BJ (cell line): ENCODE results near the gene TMX1. TPM values are rescaled to one million over a fixed set of nuclear protein-coding genes. Genes with fewer than 3 reads are reported as not detected.
A peak's percentile ranks its signal among the peaks of the same experiment; 100 is the strongest.

Source experiments
- CTCF ChIA-PET: fragments of 350-600 bp; formaldehyde crosslinking; extraction: SDS; loops from one replicate; lab custom pipeline; 2021; ENCODE audit warnings: antibody characterized with exemption, inconsistent platforms; lab: Yijun Ruan, JAX
- POLR2A ChIA-PET: fragments of 300-600 bp; sonication (Branson Sonifier 250); formaldehyde crosslinking; extraction: SDS; loops from one replicate; lab custom pipeline; 2021; ENCODE audit warnings: antibody characterized with exemption; lab: Charles Lee
- DNase-seq: peaks from one replicate; pipeline ENCODE4 v3.0.0-alpha.2; 2011; ENCODE audit warnings: low read depth
- H3K27me3 ChIP-seq: 2 replicates; pipeline ENCODE4 v1.6.0; 2011; ENCODE audit warnings: low read length; ENCODE audit not compliant: control insufficient read depth, insufficient read depth
- H3K36me3 ChIP-seq: 2 replicates; pipeline ENCODE4 v1.5.1; 2011; ENCODE audit warnings: low read length; ENCODE audit not compliant: control insufficient read depth, insufficient read depth
- H3K4me3 ChIP-seq: 2 replicates; pipeline ENCODE4 v1.5.1; 2011; ENCODE audit warnings: low read depth, mild to moderate bottlenecking, control low read depth, low read length
- polyA plus RNA-seq: library from polyadenylated mRNA; depleted of rRNA; stranded (reverse); fragments of >200 nt; gene quantifications from 2 replicates; pipeline ENCODE4 v1.2.3, GENCODE V29; 2011; rRNA removed
- small RNA-seq: library from RNA; depleted of rRNA; stranded (forward); fragments of <200 nt; gene quantifications from one replicate; pipeline ENCODE3, GENCODE V24; 2012; ENCODE audit warnings: low replicate concordance, low read depth; ENCODE audit not compliant: insufficient read length
- TF ChIP-seq, protein P1 (sequence below): IDR thresholded peaks from 2 replicates; pipeline ENCODE4 v1.5.1; 2011; ENCODE audit warnings: low read depth, mild to moderate bottlenecking, control low read depth, inconsistent platforms, low read length, moderate library complexity; ENCODE audit not compliant: insufficient read depth

Gene TMX1
- polyA plus RNA-seq, 1 experiment, result 10.4 TPM

DNA sequence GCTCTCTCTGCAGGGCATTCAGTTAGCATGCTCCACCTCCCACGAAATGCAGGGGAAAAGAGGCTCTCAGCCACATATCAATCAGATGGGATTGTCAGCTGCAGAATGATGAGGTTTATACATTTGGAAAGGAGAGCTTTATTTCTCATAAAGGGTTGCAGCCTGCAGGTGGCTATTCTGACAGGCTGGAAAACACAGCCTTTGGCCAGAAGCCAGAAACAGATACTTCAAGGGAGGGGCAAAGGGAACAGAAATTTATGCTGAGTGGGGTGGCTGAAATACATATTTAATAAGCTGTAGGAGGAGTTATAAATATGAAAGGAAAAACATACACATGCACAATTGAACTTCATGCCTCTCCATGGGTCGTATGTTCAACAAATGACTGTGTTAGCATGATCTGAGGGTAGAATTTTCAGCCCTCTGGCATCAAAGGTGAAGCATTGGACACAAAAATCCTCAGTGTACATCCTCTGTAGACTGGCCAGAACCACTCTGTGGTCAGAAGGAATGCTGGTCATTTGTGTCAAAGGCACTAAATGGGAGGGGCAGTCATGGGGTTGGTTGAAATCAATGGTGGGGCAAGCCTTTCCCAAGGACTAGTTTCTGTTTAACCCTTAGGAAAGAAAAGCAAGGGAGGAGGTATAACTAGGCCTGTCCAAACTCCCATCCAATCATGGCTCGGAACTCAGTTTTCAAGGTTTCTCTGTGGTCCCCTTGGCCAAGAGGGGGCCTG, 62.4 kb downstream of the TMX1 start:
- TF ChIP-seq, protein P1, sequence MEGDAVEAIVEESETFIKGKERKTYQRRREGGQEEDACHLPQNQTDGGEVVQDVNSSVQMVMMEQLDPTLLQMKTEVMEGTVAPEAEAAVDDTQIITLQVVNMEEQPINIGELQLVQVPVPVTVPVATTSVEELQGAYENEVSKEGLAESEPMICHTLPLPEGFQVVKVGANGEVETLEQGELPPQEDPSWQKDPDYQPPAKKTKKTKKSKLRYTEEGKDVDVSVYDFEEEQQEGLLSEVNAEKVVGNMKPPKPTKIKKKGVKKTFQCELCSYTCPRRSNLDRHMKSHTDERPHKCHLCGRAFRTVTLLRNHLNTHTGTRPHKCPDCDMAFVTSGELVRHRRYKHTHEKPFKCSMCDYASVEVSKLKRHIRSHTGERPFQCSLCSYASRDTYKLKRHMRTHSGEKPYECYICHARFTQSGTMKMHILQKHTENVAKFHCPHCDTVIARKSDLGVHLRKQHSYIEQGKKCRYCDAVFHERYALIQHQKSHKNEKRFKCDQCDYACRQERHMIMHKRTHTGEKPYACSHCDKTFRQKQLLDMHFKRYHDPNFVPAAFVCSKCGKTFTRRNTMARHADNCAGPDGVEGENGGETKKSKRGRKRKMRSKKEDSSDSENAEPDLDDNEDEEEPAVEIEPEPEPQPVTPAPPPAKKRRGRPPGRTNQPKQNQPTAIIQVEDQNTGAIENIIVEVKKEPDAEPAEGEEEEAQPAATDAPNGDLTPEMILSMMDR, result no peak
- POLR2A ChIA-PET, result interaction anchor here (0.6 kb wide), 1 partner anchor 350 kb away, joined by 4 read pairs; no protein-coding TSS in a partner anchor
- no peak for DNase-seq
- H3K4me3 ChIP-seq, result no peak overlapping the region
- CTCF ChIA-PET, result interaction anchor here (0.7 to 1.9 kb wide), 3 partner anchors 9 to 19 kb away, joined by 3 to 6 read pairs (median 6); no protein-coding TSS in a partner anchor
- H3K27me3 ChIP-seq, result no peaks in the 10 kb centered on the region
- H3K36me3 ChIP-seq, result no peaks in the 10 kb centered on the region

- POLR2A ChIA-PET, result interaction anchor here (0.5 to 0.7 kb wide), 4 partner anchors 15 to 358 kb away, joined by 3 to 37 read pairs (median 4); no protein-coding TSS in a partner anchor
- CTCF ChIA-PET, result interaction anchor here (0.7 to 1.7 kb wide), 2 partner anchors 11 to 79 kb away, joined by 5 to 6 read pairs; no protein-coding TSS in a partner anchor
- no peaks in the 10 kb centered on the region for H3K27me3 ChIP-seq
- TF ChIP-seq, protein P1, result no peak
- H3K4me3 ChIP-seq, result no peak overlapping the region
- DNase-seq, result no peak
- no peaks in the 10 kb centered on the region for H3K36me3 ChIP-seq
Measured at GRCh38 chr14:51304438-51304837, 64.4 kb downstream of the TMX1 start.

- no peak overlapping the region for H3K4me3 ChIP-seq
- H3K36me3 ChIP-seq, result no peaks in the 10 kb centered on the region
- TF ChIP-seq, protein P1, result no peak
- peak; percentile 95 for DNase-seq
- ChIA-PET POLR2A (interaction anchor here (0.5 to 0.7 kb wide), 4 partner anchors 15 to 357 kb away, joined by 3 to 37 read pairs (median 4); no protein-coding TSS in a partner anchor), CTCF (interaction anchor here (0.7 kb wide), 1 partner anchor 78 kb away, joined by 5 read pairs; no protein-coding TSS in a partner anchor)
- H3K27me3 ChIP-seq, result no peaks in the 10 kb centered on the region
Measured at GRCh38 chr14:51304941-51305340, 64.9 kb downstream of the TMX1 start.

DNA sequence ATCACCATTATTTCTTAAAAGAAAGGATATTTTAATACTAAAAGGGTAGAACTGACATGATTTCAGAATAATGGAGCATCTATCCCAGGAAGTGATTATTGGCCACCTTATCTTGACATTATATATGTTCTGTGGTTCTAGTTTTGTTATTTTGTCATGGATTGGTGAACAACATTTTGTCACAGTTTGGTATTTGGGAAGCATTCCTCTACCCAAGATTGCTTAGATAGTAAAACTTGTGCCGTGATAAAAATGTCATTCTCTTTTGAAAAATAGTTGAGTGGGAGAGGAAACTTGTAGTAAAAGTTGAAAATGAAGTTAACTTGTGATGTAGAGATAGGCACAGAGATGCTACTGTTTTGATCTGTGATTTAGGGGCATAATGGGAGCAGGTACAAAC, 65.7 kb downstream of the TMX1 start:
- TF ChIP-seq, protein P1, result no peak
- no peak for DNase-seq
- ChIA-PET CTCF (no interaction called here), POLR2A (no interaction called here)
- Histone ChIP-seq H3K4me3 (no peak overlapping the region), H3K27me3 (no peaks in the 10 kb centered on the region), H3K36me3 (no peaks in the 10 kb centered on the region)

Small RNA genes within 50 kb of the gene (small RNA-seq; reads per million reads assigned to genes)
- gene RF00019 (not detected), gene RF00156 (not detected)

Other genes with a start within 250 kb of the TMX1 start
- gene TRIM9, start 145.1 kb upstream of the TMX1 start, polyA plus RNA-seq, result 0.02 TPM in 2 replicates